ENCODE measurements around the gene TP63. TPM values are rescaled to one million over a fixed set of nuclear protein-coding genes. Genes with fewer than 3 reads are reported as not detected.
"Not testable (repeated sequence)": the region's sequence is repeated elsewhere in the genome, so short reads cannot be mapped to it uniquely, and the experiment has no call there.

TP63 gene
- total RNA-seq, 4 donors from 2014 or later = 302 to 485 (median 319) TPM

GRCh38 chr3:189664311-189664710 lies 33.1 kb downstream of the TP63 start:
- Histone ChIP-seq H3K27me3 (no peaks in the 10 kb centered on the region), H3K27ac (no peak overlapping the region), H3K4me3 (no peak overlapping the region), H3K36me3 (no peaks in the 10 kb centered on the region), H3K9me3 (no peaks in the 10 kb centered on the region), H3K4me1 (no peaks in the 10 kb centered on the region)
- no peak for DNase-seq (ENCODE audit: low spot score in 2 of 2)
- WGBS = 53% methylated on average over 1 of the region's 1 CpG
- TF ChIP-seq POLR2AphosphoS5 (IDR thresholded peaks at IDR 0.05) (peak in 2 of 3 donors; percentile 73 to 84), POLR2A (IDR thresholded peaks at IDR 0.05) (no peak)

- H3K4me3 ChIP-seq; H3K9me3 ChIP-seq; H3K36me3 ChIP-seq; DNase-seq (ENCODE audit: low spot score in 2 of 2); H3K4me1 ChIP-seq; H3K27me3 ChIP-seq; H3K27ac ChIP-seq: not testable (repeated sequence)
- 89% methylated on average over 3 of the region's 3 CpGs for WGBS
Observed at GRCh38 chr3:189672346-189672745, 41.2 kb downstream of the TP63 start.

- no peaks in the 10 kb centered on the region for H3K4me1 ChIP-seq
- DNase-seq (ENCODE audit: low spot score in 2 of 2) = no peak
- H3K27ac ChIP-seq = no peak overlapping the region
- H3K4me3 ChIP-seq = no peak overlapping the region
- 70% methylated on average over 2 of the region's 2 CpGs for WGBS
- H3K36me3 ChIP-seq = no peaks in the 10 kb centered on the region
- H3K27me3 ChIP-seq = no peaks in the 10 kb centered on the region
- no peaks in the 10 kb centered on the region for H3K9me3 ChIP-seq
- TF ChIP-seq EP300 (IDR thresholded peaks at IDR 0.05) = no peak
- no peak for TF ChIP-seq POLR2A (IDR thresholded peaks at IDR 0.05)
- TF ChIP-seq CTCF (IDR thresholded peaks at IDR 0.05) = no peak
- TF ChIP-seq POLR2AphosphoS5 (IDR thresholded peaks at IDR 0.05) = no peak
Observed at GRCh38 chr3:189673535-189673934, 42.3 kb downstream of the TP63 start.

GRCh38 chr3:189674249-189674913 lies 43.2 kb downstream of the TP63 start:
- H3K27ac ChIP-seq = no peak overlapping the region
- H3K27me3 ChIP-seq = no peaks in the 10 kb centered on the region
- no peak overlapping the region for H3K4me3 ChIP-seq
- DNase-seq (ENCODE audit: low spot score in 2 of 2) = no peak
- 89% methylated on average over 6 of the region's 6 CpGs for WGBS
- H3K4me1 ChIP-seq = no peaks in the 10 kb centered on the region
- TF ChIP-seq POLR2AphosphoS5 (IDR thresholded peaks at IDR 0.05) = no peak
- no peak for TF ChIP-seq POLR2A (IDR thresholded peaks at IDR 0.05)
- no peaks in the 10 kb centered on the region for H3K9me3 ChIP-seq
- no peaks in the 10 kb centered on the region for H3K36me3 ChIP-seq

GRCh38 chr3:189677667-189678066 lies 46.5 kb downstream of the TP63 start:
- DNase-seq (ENCODE audit: low spot score in 2 of 2) = no peak
- no peak overlapping the region for H3K4me3 ChIP-seq
- H3K36me3 ChIP-seq = no peaks in the 10 kb centered on the region
- no peak overlapping the region for H3K27ac ChIP-seq
- H3K9me3 ChIP-seq = no peaks in the 10 kb centered on the region
- H3K27me3 ChIP-seq = no peaks in the 10 kb centered on the region
- 69% methylated on average over 4 of the region's 4 CpGs for WGBS
- no peaks in the 10 kb centered on the region for H3K4me1 ChIP-seq
- TF ChIP-seq EP300 (IDR thresholded peaks at IDR 0.05) (no peak), POLR2A (IDR thresholded peaks at IDR 0.05) (no peak), CTCF (IDR thresholded peaks at IDR 0.05) (no peak), POLR2AphosphoS5 (IDR thresholded peaks at IDR 0.05) (no peak)

- DNase-seq (ENCODE audit: low spot score in 2 of 2) = no peak
- no peaks in the 10 kb centered on the region for H3K27me3 ChIP-seq
- no peaks in the 10 kb centered on the region for H3K9me3 ChIP-seq
- TF ChIP-seq CTCF (IDR thresholded peaks at IDR 0.05) (no peak), POLR2A (IDR thresholded peaks at IDR 0.05) (no peak), EP300 (IDR thresholded peaks at IDR 0.05) (no peak), POLR2AphosphoS5 (IDR thresholded peaks at IDR 0.05) (no peak)
- no peaks in the 10 kb centered on the region for H3K36me3 ChIP-seq
- H3K4me1 ChIP-seq = no peaks in the 10 kb centered on the region
- no peak overlapping the region for H3K27ac ChIP-seq
- no peak overlapping the region for H3K4me3 ChIP-seq
Observed at GRCh38 chr3:189680723-189681122, 49.5 kb downstream of the TP63 start.
